NCI-H2029 (cell line): ENCODE measurements around the gene ARFGAP2.
"Not testable (repeated sequence)": the region's sequence is repeated elsewhere in the genome, so short reads cannot be mapped to it uniquely, and the experiment has no call there.

ENCODE experiments used
- DNase-seq: peaks from one replicate; lab custom pipeline; 2025; lab: John Stamatoyannopoulos, UW

Gene ARFGAP2

DNA sequence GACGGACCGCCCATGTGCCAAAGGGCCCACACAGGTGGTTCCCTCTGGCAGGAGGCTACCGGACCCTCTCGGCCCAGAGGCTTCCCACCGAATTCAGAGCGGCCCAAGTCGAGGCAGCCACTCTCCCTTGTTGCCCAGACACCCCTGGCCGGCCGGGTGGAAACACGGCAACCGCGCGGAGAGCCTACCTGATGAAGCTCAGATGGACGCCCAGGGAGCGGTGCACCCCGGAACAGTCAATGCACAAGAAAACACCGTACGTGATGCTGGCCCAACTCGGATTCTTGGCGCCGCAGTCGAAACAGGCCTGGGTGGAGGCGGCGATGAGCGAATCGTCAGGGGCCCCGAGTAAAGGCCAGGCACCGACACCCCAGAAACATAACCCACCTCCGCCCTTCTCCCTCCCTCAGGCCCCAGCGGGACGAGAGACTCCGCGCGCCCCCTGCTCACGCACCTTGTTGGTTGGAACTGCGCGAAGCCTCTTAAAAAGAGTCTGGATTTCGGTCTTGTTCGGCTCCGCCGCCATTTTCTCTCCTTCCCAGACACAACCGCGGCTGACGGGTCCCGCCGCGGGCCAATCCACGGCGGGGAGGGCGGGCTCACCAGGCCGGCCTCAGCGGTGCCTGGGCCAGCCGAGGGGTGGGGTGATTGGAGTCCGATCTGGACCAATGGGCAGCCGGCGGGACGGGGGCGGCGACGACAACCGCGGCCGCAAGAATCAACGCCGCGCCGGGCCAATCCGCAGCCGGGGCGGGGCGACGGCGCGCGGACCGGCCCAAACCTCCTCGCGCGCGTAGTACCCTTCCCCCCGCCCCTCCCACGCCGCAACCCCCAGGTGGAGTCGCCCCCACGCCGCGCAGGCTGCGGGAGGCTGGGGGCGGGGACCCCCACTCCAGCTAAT lies at the start of gene ARFGAP2:
Gene ARFGAP2 (minus strand): TSS at position 552 of the 901 bp plus-strand sequence. CDS start 26 bp downstream, at position 526.
- peak; percentile 94 for DNase-seq

DNA sequence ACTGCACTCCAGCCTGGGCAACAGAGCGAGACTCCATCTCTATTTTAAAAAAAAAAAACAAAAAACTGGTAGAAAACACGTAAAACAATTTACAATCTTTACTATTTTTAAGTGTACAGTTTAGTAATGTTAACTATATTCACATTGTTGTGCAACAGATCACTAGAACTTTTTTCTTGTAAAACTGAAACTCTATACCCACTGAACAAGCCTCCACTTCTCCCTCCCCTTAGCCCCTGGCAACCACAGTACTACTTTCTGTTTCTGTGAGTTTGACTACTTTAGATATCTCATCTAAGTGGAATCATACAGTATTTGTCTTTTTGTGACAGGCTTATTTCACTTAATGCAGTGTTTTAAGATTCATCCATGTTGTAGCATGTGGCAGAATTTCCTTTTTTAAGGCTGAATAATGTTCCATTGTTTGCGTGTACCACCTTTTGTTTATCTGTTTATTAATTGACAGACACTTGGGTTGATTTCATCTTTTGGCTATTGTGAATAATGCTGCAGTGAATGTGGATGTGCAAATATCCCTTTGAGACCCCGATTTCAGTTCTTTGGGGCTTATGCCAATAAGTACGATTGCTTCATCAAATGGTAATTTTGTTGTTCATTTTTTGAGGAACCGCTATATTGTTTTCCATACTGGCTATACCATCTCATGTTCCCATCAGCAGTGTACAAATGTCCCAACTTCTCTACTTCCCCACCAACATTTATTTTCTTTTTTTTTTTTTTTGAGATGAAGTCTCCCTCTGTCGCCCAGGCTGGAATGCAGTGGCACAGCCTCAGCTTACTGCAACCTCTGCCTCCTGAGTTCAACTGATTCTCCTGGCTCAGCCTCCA lies 49.1 kb upstream of the ARFGAP2 start:
- no peak for DNase-seq

DNA sequence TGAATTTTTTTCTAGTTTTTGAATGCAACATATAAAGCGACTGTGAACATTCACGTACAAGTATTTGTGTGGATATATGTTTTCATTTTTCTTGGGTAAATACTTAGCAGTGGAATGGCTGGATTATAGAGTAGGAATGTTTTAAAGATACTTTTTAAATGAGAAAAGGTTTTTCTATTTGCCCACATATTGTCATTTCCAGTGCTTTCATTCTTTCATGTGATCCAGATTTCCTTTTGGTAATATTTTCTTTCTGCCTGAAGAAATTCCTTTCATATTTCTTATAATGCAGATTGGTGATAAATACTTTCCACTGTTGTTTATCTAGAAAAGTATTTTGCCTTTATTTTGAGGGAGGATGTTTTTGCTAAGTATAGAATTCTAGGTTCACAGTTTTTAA lies 46.0 kb upstream of the ARFGAP2 start:
- DNase-seq = no peak

DNA sequence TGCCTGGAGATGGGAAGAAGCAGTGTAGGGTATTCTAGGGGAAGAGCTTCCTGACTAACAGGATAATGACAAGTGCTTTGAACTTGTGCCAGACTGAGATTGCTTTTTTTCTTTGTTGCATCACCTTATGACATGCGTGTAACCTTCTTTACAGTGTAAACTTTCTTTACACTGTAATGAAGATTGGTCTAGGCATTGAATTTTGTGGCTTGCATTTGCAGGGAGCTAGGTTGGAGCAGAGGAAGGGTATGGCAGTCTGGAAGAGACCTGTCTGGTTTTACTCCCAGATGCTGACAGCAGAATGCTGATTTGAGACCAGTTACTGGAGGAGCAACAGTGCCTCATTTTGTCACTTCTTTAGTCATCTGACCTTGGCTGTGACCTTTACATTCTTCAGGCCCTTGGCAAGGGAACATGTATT lies 43.7 kb upstream of the ARFGAP2 start:
- DNase-seq = no peak

DNA sequence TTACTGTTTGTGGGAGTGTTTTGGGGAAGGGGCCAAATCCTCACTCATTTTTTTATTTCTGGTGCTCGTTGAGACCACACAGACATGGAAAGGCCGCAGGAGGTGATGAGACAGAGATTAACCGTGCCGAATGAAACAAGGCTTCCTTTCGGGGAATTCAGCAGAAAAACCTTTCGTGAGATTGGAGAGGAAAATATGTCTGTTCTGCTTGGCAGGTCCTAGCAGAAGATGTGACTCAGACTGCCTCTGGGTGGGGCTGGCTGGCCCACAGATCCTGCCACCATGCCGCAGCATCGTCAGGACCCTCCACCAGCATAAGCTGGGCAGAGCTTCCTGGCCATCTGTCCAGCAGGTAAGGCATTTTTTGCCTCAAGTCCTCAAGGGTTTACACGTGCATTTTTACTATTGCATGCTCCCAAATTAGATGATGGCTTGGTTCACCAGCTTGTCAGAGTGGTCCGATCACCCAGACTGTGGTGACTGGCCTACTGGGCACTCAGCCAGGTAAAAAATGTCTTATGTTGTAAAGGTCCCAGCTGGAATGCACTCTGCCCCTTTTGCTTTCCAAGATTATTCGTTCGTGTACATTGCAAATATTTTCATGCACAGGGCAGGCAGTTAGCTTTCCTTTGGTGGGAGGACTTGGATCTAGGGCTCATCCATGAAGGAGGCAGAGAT lies 39.6 kb upstream of the ARFGAP2 start:
- DNase-seq = no peak

DNA sequence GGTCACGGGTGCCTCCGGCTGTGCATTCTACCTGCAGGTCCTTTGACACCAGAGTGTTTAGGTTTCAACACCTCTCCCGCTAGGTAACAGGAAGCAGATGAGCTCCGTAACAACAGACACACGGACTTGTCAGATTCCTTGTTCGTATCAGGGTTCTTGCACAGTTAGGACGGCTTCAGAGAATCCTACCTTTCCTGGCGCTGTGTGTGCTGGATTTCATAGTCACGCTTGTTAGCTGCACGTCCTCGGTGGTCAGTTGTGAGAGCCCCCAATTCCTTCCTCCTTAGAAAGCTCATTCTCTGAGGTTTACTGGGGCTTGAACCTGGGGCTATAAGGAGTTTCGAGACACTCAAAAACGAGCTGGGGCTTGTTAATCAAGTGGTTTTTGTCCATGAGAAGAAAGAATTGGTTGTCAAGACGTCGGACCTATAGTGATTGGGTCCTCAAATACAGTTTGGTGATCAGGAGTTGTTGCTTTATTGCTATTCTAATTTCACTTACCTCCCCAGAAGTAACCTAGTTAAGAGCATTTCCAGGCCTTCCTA lies 38.8 kb upstream of the ARFGAP2 start:
- no peak for DNase-seq

DNA sequence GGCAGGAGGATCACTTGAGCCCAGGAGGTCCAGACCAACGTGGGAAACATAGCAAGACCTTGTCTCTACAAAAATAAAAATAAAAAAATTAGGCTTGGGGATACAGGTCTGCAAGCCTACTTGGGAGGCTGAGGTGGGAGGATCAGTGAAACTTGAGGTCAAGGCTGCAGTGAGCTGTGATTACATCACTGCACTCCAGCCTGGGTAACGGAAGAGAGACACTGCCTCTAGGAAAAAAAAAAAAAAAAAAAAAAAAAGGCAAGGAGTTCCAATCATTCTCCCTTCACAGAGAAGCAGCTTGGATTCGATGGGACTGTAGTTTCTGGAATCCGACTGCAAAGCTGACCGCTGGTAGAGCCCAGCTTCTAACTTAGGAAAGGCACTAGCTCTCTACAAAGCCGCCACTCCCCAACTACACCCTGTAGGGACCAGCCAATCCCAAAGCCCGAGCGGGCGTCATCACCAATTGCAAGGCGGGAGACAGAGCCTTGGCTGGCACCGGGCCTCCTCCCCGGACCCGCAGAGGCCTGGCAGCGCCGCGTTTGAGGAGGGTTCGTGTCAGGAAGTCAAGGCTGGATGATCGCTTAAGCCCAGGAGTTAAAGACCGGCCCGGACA lies 37.4 kb upstream of the ARFGAP2 start:
- peak; percentile 93 for DNase-seq

DNA sequence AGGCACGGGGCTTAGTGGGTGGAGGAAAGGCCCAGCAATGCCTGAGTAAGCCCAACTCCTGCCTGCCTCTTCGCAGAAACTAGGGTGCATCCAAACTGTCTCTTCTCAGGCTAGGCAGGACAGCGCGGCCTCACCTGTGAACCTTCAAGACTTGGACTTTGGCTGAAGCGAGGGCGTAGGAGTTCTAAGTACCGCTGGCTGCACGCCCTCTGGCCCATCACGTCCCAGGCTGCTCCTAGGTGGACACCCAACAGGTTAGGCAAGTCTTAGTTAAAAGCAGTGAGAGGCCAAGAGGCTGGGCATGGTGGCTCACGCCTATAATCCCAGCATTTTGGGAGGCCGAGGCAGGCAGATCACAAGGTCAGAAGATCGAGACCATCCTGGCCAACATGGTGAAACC lies 36.3 kb upstream of the ARFGAP2 start:
- DNase-seq = no peak

DNA sequence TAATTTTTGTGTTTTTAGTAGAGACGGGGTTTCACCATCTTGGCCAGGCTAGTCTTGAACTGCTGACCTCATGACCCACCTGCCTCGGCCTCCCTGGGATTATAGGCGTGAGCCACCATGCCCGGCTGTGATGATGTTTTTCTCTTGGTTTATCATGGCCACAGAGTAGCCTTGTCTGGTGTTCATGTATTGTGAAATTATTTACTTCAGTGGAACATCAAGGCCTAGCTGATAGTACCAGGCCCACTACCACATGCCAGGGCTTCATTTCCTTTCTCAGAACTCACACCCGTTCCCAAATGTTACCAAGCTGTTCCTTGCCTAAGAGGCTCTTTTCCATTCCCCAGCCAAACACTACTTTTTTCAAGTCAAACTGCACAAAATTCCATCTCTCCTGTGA lies 31.9 kb upstream of the ARFGAP2 start:
- DNase-seq = no peak

DNA sequence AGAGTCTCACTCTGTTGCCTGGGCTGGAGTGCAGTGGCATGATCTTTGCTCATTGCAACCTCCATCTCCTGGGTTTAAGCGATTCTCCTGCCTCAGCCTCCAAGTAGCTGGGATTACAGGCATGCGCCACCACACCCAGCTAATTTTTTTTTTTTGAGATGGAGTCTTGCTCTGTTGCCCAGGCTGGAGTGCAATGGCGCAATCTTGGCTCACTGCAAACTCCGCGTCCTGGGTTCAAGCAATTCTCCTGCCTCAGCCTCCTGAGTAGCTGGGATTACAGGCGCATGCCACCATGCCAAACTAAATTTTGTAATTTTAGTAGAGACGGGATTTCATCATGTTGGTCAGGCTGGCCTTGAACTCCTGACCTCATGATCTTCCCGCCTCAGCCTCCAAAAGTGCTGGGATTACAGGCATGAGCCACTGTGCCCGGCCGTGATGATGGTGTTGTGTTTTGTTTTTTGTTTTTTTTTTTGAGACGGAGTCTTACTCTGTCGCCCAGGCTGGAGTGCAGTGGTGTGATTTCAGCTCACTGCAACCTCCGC lies 31.4 kb upstream of the ARFGAP2 start:
- DNase-seq = not testable (repeated sequence)

DNA sequence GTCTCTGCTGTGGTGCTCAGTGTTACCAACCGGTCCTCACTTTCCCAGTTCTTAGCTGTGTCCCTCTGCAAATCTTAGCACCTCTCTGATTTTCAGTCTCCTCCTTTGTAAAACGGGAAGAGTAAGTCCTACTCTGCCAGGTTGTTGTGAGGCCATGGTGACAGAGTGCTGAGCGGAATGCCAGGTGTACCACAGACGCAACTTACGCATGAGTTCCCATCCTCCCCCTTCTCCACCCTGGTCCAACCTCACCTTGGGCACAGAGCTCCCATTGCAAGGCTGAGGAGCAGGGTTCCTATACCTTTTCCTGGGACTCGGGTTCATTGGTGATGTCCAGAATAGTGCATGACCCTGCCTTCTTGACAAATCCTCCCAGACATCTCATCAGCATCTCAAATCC lies 30.8 kb upstream of the ARFGAP2 start:
- DNase-seq = no peak

DNA sequence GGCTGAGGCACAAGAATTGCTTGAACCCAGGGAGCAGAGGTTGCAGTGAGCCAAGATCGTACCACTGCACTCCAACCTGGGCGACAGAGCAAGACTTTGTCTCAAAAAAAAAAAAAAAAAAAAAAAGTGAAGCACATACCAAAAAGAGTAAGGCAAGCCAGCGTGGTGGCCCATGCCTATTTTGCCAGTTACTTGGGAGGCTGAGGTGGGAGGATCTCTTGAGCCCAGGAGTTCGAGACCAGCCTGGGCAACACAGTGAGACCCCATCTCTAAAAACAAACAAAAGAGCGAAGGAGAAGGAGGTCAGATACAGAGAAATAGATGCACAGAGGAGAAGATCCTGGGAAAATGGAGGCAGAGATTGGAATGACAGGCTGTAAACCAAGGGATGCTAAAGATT lies 29.9 kb upstream of the ARFGAP2 start:
- not testable (repeated sequence) for DNase-seq

DNA sequence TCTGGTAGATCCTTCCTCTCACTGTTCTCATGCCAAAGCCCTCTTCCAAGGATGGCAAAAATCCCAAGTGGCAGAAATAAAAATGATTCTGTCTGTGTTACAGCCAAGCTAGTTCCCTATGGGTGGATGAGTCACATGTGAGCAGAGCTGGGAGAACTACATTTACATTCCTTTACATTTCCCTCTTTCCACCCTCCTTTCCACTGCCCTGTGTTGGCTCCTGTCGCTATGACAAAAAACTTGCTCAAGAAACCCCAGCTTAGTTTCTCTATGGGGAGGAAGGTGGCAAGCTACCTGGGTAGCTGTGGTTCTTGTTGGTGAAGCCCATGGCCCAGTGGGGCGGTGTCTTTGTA lies 27.9 kb upstream of the ARFGAP2 start:
- no peak for DNase-seq

DNA sequence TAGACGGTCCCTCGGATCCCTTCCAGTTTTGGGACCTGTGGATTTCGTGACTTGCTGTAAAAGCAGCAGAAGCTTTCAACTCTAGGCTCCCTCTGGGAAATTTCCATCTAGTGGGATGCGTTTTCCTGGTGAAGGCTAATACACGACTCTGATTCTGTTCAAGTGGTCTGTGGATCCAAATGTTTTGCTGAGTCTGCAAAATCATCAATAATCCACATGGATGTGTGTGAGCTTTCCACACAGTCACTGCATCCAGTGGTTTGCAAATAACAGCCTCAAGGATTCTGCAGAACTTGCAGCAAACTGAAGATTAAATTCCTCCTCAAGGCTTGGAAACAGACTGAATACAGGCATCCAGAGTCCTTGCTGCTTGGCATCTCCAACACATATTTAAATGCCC lies 25.9 kb upstream of the ARFGAP2 start:
- no peak for DNase-seq

DNA sequence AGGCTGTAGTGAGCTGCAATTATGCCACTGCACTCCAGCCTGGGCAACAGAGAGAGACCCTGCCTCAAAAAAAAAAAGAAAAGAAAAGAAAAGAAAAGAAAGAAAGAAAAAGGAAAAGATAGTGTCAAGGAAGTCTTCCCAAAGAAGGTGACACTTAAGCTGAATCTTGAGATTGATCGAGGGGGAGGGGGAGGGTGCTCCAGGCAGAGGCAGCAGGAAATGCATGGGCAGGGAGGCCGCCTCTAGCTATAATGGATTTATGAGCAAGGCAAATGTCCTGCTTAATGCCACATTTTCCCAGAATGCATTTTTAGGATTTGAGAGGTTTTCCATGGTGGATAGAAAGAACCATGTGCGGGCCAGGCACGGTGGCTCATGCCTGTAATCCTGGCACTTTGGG lies 24.3 kb upstream of the ARFGAP2 start:
- DNase-seq = no peak

DNA sequence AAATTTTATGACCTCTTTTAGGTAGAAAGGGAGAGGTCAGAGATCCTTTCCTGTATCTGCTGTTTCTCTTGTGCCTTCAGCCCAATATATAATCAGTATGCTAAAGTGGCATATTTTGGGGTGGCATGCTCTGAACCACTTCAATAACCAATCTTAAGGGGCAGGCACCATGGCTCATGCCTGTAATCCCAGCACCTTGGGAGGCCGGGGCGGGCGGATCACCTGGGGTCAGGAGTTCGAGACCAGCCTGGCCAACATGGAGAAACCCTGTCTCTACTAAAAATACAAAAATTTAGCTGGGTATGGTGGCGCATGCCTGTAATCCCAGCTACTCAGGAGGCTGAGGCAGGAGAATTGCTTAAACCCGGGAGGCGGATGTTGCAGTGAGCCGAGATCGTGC lies 21.5 kb upstream of the ARFGAP2 start:
- DNase-seq = not testable (repeated sequence)

DNA sequence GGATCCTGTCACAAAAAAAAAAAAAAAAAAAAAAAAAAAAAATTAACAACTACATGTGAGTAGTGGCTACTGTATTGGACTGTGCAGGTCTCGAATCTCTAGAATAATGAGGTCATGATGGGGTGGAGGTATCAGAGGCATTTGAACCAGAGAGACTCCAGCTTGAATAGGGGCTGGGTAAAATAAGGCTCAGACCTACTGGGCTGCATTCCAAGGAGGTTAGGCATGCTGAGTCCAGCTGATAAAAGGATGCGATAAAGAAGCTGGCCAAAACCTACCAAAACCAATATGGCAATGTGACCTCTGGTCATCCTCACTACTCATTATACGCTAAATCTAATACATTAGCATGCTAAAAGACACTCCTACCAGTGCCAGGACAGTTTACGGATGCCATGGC lies 15.4 kb upstream of the ARFGAP2 start:
- DNase-seq = no peak

DNA sequence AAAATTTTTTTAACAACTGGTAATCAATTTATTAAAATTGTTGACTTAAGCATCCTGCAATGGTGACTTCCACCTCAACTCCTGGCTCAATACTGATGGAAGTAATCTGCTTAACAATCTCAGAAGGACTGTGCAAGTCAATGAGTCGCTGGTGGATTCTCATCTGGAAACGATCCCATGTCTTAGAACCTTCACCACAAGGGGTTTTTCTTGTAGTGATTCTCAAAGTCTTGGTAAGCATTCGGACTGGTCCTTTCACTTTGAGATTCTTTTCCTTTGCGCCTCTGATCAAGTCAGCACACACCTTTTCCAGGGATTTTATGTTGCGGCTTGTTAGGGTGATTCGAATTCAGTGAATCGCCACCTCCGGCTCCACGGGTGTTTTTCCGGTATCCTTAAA lies 14.5 kb upstream of the ARFGAP2 start:
- not testable (repeated sequence) for DNase-seq

DNA sequence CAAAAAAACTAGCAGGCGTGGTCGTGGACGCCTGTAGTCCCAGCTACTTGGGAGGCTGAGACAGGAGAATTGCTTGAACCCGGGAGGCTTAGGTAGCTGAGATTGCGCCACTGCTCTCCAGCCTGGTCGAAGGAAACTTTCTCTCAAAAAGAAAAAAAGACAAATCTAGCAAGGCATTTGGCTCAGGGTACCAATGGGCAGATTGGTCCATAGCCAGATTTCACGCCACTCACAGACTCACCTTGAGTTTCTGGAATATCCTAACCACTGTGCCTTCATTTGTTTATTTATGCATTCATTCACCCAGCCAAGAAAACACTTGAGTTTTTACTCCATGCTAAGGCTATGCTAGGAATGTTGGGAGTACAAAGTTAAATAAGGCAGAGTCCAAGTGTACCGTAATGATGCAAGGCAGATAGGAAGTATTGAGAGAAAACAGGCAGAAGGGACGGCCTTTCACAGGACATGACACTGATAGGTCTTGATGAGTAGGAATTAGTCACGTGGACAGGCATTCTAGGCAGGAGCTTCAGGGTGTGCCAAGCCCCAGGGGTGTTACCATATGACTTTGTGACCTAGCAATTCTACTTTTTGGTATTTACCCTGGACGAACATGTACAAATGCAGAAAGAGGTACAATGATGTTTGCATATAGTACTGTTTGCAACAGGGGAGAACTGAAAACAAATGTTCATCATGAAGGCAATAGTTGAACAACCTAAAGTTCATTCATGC lies 12.6 kb upstream of the ARFGAP2 start:
- no peak for DNase-seq

DNA sequence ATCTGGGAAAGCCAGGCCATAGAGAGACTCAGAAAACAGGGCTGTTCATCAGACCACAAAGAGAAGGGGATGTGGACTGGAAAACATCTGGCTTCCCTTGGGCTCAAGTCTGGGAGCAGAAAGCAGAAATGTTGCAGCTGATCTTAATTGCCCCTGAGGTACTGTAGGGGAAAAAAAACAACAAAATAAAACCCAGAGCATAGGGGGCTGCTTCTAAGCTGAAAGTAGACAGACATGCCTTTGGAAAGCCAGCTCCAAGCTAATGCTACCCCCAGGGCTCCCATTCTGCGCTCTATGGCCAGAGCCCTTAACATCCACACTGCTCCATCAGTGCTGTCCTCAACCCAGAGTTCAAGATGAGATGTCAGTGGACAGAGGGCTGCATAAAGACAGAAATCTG lies 11.6 kb upstream of the ARFGAP2 start:
- no peak for DNase-seq

DNA sequence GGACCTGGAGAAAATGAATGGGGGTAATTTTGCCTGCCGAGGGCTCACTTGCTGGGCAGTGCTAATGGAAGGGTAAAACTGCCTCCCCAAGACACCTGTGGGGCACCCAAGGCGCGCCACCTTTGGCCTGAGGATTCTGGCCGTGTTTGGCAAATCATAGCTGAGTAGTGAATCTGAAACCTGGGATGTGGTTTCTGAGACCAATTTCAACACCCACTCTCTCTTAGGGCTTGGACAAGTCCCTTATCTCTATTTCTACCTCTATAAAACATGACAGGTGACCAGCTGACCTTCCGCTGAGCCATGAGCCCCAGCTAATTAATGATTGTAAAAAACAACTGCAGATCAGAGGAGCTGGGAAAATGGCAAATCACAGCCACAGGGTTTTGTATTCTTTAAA lies 11.0 kb upstream of the ARFGAP2 start:
- no peak for DNase-seq
